Fibroblast of skin of back (primary cell): ENCODE results near the gene GUK1. TPM values are rescaled to one million over a fixed set of nuclear protein-coding genes. Genes with fewer than 3 reads are reported as not detected.
A peak's percentile ranks its signal among the peaks of the same experiment; 100 is the strongest.

ENCODE experiments used
- DNase-seq: peaks from one replicate; pipeline ENCODE4 v3.0.0-alpha.2; 2013
- polyA plus RNA-seq, 2 experiments: library from polyadenylated mRNA; unstranded; fragments of 120-200 nt; gene quantifications; one replicate each; pipeline ENCODE4 v1.2.1, GENCODE V29; 2013; ENCODE audit not compliant: insufficient read length in 2 of 2

The GUK1 gene, protein sequence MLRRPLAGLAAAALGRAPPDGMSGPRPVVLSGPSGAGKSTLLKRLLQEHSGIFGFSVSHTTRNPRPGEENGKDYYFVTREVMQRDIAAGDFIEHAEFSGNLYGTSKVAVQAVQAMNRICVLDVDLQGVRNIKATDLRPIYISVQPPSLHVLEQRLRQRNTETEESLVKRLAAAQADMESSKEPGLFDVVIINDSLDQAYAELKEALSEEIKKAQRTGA
- 286 TPM for polyA plus RNA-seq (2013, experiment 1 of 2; ENCODE audit: insufficient read length)
- 174 TPM for polyA plus RNA-seq (2013, experiment 2 of 2; ENCODE audit: insufficient read length)

DNA sequence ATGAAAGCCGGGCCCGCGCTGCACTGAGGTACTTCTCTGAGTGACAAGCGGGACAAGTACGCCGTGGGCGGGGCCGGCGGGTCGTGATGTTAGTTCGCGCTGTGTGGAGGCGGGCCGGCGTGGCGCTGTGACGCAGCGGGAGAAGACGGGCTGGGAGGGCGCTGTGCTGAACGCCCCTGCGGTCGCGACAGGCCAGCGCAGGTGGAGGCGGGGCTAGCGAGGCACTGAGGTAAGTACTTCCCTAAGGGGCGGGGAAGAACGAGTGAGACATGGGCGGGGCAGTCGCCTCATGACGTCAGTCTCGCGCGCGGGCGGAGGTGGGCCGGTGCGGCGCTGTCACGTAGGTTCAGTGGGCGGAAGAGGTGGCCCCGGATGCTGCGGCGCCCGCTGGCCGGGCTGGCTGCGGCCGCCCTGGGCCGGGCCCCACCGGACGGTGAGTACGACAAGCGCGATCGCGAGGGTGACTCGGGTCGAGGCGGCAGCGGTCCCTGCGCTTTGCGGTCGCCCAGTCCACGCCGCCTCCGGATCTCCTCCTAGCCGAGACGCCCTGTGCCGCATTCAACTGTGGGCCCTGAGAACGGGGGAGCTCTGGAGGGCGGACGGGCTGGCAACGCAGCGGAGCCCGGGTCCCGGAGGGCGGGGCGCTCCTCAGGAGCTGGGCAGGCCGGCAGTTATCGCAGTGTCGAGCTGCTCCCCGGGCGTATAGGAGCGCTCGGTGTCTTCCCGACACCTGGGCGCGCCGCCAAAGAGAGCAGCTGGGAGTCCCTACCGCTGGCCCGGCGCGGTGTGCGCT lies at the start of gene GUK1:
Gene GUK1 (plus strand): TSS at position 349 of the 793 bp plus-strand sequence. CDS start 24 bp downstream, at position 373.
- DNase-seq: peak; percentile 99

DNA sequence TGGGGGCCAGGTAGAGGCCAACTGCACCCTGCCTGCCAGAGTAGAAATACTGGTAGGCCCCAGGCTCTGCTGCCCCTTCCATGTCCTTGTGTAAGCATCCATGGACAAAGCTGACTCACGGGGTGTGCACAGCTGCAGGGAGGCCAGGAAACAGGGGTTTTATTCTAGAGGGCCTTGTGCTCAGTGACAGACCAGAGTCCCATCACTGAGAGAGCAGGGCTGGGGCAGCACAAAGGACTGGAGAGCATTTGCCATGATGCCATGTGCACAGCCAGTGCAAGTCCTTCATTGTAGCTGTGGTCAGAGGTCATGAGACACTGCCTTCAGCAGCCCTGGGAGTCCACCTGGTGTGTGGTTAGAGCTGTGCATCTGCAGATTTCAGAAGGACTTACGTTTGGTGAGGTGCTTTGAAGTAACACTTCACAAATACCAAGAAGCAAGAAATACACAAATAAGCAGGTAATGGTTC lies 49.4 kb upstream of the GUK1 start:
- DNase-seq: no peak

DNA sequence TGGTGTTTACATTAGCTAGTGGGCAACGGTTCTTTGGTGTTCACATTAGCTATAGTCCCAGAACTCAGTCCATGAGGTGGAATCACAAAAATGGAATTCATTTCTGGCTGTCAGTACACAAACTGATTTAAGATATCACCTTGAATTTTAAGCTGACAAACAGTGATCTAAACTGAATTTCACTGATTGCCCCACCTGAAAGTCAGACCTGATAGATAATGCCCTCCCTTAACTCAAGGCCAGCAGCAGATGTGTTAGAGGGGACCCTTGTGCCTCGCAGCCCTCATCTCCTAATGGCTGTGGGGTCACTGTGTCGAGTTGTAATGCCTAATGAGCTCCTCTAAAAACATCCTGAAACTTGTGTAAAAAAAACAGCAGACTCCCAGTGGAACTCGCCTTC lies 49.0 kb upstream of the GUK1 start:
- no peak for DNase-seq

DNA sequence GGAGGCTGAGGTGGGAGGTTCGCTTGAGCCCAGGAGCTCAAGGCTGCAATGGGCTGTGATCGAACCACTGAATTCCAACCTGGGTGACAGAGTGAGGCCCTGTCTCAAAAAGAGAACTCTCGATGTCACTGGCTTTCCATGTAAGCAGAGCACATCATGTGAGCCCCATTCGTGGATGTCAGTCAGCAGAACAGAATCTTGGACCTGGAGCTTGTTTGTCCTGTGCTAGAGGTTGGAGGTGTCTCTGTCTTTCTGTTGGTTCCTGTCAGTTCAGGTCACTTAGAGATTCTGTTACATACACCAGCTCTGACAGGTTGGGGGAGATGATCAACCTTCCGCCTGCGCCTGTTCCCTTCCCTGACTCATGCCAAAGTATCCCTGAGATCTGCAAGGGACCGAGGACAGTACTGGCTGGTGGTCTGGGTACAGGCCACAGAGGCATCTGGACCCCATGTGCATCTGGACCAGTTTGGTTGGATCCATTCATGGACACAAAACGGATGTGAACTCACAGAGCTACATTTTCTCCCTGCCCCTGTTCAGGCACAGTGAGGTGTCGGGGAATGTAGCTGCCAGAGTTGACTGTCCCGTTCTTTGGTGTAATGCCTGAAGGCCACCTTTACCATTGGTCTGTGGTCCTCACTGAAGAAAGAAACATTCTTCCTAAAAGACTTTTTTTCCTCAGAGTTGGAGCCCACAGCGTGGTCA lies 47.6 kb upstream of the GUK1 start:
- no peak for DNase-seq

DNA sequence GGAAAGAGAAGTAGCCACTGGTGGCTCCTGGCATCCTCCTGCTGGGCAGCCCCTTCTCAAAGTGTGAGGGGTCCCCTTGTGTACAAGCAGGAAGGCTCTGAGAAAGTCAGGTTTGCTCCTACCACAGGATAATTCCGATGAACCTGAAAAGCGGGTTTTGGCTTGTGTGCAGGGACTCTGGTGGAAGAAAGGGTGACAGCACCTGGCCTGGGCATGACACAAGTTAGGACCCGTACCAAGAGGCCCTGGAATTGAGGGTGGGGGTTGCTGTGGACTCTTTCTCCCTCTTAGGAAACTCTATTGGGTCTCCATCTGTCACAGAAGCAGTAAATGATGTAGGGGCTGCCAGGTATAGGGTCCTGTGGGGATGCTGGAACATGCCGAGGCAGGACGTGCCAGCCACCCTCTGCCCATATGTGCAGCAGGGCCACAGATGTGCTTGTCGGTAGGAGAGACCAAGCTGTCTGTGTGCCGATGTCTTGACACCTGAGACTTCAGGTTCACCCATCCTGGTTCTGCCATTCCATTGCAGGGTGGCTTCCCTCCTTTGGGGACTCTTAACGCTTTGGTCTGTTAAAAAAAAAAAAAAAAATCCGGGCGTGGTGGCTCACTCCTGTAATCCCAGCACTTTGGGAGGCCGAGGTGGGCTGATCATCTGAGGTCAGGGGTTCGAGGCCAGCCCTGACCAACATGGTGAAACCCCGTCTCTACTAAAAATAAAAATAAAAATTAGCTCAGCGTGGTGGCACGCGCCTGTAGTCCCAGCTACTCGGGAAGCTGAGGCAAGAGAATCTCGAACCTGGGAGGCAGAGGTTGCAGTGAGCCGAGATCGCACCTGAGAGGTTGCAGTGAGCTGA lies 46.8 kb upstream of the GUK1 start:
- DNase-seq: no peak

DNA sequence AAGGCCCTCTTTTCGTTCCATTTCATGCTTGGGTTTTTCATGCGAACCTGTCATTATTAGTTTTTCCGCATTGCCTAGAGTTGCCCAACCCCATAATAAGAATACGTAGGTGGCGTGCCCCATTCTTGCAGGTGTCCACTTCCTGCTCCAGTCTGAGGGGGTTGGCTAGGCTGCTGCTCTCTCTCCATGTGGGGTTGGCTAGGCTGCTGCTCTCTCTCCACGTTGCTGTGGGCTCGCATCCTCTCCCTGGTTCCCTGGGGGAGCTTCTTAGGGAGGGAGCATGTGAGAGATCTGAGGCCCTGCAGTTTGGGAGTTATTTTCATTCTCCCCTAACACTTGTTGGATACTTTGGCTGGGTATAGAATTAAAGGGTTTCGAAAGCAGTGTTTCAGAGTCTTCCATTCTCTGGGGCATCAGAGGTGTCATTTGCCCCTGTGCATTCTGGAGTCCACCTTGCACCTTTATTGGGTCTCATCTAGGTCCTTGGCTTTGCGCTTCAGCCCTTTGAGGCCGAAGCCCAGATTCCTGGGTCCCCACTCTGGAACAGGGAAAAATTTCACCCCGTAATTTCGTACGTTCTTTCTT lies 45.6 kb upstream of the GUK1 start:
- no peak for DNase-seq

DNA sequence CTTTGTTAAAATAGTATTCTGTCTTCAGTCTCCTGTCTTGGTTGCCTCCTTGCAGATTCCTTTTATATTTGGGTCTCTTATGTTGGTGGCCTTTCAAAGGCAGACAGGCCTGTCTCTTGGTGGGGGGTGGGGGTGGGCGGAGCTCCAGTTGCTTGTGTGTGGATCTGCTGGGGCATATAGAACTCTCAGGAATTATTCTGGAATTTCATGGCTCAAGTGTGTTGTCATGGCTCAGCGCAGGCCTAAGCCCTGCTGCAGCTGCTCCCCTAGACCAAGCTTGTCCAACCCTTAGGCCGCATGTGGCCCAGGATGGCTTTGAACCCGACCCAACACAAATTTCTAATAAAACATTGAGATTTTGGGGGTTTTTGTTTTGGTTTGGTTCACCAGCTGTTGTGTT lies 44.9 kb upstream of the GUK1 start:
- DNase-seq: no peak

DNA sequence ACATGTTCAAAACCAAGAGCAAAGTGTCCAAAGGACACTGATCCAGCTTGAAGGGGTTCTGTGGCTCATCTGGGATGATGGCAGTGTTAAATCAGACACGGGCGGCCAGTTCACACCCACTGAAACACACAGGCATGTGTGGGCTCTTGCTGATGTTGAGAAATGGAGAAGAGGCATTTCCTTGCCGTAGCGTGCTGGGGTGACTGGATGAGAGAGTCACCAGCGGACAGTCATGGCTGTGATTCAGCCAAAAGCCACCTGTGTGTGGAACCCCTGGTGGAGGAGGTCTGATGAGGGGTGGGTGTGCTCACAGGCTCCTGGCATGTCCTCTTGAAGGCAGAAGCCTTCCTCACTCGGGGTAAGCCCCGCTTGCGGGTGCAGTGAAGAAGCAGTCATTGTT lies 44.1 kb upstream of the GUK1 start:
- DNase-seq: no peak

DNA sequence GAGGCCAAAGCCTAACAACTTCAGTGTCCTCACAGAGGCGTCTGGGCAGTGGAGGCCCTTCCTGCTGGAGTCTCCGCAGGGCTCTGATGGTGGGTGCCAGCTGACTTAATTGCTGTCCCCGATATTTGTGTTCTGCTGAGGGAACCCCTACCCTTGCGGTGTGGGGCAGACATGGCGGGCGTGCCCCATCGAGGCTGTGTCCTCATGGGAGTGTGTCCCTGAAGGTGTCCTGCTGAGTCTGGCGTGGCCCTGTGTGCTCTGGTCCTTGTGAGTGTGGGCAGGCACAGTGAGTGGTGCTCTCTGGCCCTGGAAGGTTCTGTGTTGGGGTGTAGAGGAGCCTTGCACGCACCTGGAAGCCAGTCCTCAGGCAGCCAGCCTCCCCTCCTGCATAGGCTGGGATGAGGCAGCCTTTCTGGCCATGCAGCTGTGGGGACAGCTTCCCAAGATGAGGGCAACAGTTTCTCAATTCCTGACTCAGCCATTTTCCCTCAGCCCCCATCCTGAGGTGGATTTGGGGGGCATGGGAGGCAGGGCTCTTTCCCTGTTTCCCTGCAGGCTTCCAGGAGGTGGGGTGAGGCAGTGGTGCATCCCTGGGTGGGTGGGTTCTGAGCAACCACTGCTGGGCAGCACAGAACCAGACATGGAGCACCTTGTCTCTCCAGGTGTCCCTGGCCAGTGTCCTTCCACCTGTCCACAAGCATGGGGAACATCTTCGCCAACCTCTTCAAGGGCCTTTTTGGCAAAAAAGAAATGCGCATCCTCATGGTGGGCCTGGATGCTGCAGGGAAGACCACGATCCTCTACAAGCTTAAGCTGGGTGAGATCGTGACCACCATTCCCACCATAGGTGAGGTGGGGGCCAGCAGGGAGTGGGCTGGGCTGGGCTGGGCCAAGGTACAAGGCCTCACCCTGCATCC lies 43.4 kb upstream of the GUK1 start:
- no peak for DNase-seq

DNA sequence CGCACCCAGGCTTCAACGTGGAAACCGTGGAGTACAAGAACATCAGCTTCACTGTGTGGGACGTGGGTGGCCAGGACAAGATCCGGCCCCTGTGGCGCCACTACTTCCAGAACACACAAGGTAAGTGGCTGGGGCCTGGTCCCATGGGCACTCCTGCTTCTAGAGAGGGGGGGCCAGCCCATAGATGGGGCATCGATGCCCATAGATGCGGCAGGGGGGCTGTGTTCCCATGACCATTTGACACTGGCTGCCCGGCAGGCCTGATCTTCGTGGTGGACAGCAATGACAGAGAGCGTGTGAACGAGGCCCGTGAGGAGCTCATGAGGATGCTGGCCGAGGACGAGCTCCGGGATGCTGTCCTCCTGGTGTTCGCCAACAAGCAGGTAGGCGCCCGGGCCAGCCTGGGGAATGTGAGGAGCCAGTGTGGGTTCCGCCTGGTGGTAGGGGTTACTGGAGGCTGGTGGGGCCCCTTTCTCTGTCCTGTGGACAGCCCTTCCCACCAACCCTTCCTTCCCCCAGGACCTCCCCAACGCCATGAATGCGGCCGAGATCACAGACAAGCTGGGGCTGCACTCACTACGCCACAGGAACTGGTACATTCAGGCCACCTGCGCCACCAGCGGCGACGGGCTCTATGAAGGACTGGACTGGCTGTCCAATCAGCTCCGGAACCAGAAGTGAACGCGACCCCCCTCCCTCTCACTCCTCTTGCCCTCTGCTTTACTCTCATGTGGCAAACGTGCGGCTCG lies 42.6 kb upstream of the GUK1 start:
- no peak for DNase-seq

DNA sequence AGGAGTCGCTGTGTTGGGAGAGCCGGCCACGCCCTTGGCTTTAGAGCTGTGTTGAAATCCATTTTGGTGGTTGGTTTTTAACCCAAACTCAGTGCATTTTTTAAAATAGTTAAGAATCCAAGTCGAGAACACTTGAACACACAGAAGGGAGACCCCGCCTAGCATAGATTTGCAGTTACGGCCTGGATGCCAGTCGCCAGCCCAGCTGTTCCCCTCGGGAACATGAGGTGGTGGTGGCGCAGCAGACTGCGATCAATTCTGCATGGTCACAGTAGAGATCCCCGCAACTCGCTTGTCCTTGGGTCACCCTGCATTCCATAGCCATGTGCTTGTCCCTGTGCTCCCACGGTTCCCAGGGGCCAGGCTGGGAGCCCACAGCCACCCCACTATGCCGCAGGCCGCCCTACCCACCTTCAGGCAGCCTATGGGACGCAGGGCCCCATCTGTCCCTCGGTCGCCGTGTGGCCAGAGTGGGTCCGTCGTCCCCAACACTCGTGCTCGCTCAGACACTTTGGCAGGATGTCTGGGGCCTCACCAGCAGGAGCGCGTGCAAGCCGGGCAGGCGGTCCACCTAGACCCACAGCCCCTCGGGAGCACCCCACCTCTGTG lies 41.7 kb upstream of the GUK1 start:
- DNase-seq: no peak

DNA sequence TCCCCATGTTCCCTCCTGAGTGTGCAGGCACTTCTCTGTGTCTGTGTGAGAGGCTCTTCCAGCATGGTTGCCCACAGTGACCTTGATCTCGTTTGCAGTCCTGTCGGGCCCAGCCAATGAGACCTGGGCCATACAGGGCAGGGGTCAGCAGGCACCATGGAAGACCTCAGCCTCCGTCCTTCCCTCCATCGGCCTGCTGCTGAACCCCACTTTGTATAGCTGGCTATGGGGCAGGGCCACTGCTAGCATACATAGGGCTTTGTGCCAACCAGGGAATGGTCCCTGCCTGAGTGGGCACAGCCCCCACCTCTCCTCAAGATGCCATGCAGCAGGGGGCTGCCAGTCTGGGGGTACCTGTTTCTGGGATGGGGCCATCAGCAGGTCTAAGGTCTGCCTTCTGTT lies 40.7 kb upstream of the GUK1 start:
- no peak for DNase-seq

DNA sequence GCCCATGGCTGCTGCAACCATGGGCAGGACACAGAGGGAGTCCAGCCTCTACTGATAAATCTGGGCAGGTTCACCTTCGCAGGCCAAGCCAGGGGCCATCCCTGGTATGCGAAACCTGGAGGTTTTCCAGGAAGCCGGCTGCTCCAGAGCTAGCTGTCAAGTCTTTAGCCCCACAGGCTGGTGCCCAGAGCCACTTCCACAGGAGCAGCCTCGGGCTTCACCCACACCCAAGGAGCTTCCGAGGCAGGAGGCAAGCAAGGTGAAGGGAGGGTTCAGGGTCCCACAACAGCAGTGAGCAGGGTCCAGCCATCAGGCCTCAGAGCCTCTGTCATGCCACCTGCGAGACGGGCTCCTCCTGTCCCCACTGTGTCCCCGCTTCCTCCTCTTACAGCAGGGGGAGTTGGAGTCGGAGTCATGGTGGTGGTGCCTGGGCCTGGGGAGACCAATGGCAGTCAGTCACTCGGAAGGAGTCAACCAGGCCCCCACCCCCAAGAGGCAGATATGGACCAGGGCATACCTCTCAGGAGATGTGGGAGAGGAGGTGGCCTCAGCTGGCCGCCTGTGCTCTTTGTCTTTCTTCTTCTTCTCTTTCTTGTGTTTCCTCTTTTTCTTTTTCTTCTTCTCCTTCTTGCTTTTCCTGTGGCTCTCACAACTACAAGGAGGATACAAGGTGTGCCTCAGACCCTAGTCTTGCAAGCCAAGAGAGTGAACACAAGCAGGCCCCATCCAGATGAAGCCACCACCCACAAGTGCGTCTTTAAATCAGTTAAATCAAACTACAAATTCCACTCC lies 39.1 kb upstream of the GUK1 start:
- no peak for DNase-seq

DNA sequence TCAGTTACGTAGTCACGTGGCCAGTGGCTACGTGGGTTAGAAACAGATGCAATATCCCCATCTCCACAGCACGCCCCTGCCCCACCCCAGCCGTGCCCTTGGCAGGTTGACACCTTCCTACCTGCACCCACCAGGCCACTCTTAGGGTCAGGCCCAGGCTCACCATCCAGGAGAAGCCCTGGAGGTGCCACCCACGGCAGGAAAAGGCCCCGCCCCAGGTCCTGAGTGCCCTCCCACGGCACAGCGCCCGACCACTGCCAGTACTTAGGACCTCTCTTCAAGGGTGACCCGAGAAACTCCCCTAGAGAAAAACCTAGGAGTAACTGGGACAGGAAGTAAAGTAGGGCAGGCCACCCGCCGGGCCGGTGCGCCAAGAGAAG lies 38.5 kb upstream of the GUK1 start:
- DNase-seq: no peak

DNA sequence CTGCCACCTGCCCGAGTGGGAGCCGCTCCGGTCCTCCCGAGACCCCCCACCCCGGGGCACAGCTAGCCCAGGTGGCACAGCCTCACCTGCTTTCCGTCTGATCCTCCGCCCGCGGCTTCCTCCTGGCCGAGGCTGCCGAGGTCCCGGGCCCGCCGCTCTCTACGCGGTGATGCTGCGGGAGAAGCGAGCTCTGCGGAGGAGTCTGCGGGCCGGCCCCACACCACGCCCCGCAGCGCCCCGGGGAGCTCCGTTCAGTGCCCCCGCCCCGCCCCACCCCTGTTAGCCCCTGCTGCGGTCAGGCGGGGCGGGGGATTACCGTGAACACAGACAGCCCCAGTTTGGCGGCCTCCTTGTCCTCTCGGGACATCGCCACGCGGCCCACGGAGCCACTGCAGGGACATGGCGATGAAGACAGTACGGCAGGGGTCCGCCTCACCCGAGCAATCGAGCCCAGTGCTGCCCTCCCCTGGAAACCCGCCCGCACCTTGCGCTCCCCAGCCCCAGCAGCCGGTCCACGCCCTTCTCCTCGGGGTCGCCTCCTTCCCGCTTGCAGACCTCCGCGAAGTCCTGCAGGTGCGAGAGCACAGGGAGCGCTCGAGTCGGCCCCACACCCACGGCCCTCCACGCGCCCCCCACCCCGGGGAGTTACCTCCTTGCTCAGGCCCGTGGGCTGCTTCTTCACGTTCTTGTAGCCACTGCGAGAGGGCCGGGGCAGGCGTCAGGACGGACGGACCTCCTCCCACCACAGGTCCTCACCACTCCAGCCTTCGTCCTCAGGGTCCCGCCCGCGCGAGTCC lies 37.9 kb upstream of the GUK1 start:
- DNase-seq: peak; percentile 22

DNA sequence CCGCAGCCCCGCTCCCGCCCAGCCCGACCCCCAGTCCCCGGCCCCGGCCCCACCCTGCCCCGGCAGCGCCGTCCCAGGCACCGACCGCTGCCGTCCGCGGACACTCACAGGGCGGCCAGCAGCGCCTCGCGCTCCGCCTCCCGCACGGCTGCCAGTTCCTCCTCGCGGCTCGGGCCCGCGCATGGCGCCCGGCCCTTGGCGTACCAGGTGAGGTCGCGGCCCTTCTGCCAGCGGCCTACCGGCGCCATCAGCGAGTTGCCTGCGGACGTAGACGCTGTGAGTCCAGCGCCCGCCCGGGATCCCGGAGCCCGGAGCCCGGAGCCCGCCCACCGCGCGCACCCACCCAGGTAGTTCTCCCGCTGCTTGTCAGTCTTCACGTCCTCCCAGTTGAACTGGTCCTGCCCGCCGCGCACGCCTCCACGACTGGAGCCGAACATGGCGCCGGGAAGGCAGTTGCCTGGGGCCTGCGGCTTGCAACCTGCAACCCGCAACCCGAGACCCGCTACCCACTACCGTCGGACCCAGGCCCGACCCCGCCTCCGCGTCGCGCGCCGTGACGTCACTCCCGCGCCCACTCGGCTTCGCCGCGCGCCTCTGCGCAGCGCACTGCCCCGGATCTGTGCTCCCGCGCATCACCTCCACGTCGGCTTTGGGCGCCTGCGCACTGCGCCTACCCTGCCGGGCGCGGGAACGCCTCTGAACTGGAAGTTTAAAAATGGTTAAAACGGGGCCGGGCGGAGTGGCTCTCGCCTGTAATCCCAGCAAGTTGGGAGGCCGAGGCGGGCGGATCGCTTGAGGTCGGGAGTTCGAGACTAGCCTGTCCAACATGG lies 37.1 kb upstream of the GUK1 start, which contains the start of gene C1orf35:
Gene C1orf35 (minus strand): TSS at position 535 of the 830 bp plus-strand sequence. CDS start 98 bp downstream, at position 437.
- peak; percentile 92 for DNase-seq
